Jurkat, Clone E6-1 (cell line): ENCODE results near the gene GREM1.

ENCODE experiments used
- DNase-seq: peaks from one replicate; pipeline ENCODE4 v3.0.0-alpha.2; 2011; ENCODE audit warnings: low read depth, low spot score
- H3K4me3 ChIP-seq: 2 replicates; pipeline ENCODE4 v1.5.1; 2011; ENCODE audit warnings: mild to moderate bottlenecking, low read length, control low read depth, moderate library complexity

GREM1 gene

GRCh38 chr15:32691689-32692038 lies 26.1 kb upstream of the GREM1 start:
- DNase-seq: no peak
- no peak overlapping the region for H3K4me3 ChIP-seq

DNA sequence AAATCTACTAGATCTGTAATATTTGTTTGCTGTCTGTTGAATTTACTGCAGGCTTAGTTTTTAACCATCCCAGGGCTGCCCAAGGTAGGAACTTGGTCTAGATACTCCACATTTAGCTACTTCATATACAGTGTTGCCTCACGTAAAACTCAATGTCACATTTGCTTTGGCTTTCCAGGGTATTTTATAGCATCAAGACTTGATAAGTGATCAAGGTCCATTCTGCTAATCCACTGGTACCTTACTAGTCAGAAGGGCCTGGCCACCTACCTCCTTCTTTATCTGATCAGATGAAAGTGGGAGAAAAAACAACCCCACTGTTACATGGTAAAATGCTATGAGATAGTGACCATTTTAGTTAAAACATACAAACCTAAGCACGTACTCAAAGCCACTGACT lies 25.5 kb upstream of the GREM1 start:
- no peak overlapping the region for H3K4me3 ChIP-seq
- DNase-seq: no peak

DNA sequence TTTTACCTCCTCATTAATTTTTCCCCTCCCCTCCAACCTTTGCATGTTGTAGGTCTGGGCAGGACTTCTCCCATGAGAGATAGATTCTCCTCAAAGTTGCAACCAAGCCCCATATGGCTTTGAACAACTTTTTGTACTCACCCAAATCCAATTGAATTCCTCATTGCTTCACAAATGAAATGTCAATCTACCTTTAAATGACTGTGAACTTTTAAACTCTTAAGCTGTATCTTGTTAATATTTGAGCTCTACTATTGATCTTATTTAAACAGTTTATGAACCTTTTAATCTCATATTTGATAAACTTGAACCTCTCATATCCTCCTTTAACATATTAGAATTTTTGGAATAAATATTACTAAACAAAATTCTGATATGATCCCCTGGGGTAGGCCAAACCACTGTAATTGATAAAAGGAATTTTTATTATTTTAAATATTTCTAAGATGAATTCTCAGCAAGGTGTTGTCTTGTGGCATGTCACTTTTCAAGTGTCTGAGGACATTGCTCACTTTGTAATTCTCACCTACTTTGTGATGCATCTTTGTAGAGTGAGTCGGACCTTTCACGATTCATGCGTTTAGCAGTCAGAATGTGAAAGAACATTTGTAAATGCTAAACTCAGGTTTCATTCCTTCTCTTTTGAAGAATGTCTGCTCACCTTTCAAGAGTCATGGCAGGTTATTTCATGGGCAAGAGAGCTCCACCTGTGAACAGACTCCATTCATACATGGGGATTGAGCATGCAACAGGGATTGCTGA lies 23.4 kb upstream of the GREM1 start:
- H3K4me3 ChIP-seq: no peak overlapping the region
- no peak for DNase-seq

GRCh38 chr15:32698773-32699390 lies 18.9 kb upstream of the GREM1 start:
- no peak overlapping the region for H3K4me3 ChIP-seq
- no peak for DNase-seq

GRCh38 chr15:32700501-32701150 lies 17.2 kb upstream of the GREM1 start:
- no peak for DNase-seq

DNA sequence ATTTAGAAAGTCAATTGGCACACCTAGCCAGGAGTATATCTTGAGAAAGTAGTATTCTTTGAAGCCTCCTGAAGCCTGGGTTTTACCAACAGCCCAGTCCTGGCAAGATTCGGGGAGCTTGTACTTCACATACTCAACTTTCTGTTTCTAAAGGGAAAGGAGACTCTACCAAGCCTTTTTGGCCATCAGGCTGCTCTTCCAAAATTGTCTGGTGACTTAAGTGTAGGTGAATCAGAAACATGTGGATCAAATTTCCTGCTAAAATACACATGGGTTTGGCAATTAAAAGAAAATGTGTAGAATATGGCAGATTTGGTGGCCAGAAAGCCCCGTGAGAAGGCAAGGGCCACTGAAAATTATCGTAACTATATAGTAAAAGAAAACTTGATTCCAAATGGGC lies 15.9 kb upstream of the GREM1 start:
- DNase-seq: no peak
- H3K4me3 ChIP-seq: no peak overlapping the region

More at GRCh38 chr15:32700501-32701150, 17.2 kb upstream of the GREM1 start:
- no peak overlapping the region for H3K4me3 ChIP-seq

GRCh38 chr15:32704395-32704981 lies 13.3 kb upstream of the GREM1 start:
- no peak for DNase-seq
- no peak overlapping the region for H3K4me3 ChIP-seq

GRCh38 chr15:32705446-32705845 lies 12.4 kb upstream of the GREM1 start:
- no peak overlapping the region for H3K4me3 ChIP-seq
- no peak for DNase-seq

DNA sequence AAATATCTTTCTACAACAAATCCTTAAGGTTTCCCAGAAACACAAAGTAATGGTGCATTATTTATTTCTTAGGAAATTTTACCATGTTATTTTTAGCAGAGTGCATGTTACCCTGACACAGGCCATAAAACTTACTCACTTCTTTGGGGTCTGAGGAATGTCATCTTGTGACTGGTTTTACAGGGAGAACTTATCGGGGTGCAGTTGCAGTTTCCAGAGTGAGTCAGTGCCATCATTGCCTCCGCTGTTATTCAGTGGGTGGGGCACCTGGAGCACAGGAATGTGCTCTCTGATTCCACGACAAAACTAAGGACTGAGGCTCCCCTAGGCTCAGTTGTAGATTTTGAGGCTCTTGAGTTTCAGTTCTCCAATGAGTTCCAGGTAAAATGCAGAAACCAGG lies 11.1 kb upstream of the GREM1 start:
- no peak for DNase-seq
- H3K4me3 ChIP-seq: no peak overlapping the region

GRCh38 chr15:32707436-32707835 lies 10.4 kb upstream of the GREM1 start:
- no peak overlapping the region for H3K4me3 ChIP-seq
- no peak for DNase-seq

DNA sequence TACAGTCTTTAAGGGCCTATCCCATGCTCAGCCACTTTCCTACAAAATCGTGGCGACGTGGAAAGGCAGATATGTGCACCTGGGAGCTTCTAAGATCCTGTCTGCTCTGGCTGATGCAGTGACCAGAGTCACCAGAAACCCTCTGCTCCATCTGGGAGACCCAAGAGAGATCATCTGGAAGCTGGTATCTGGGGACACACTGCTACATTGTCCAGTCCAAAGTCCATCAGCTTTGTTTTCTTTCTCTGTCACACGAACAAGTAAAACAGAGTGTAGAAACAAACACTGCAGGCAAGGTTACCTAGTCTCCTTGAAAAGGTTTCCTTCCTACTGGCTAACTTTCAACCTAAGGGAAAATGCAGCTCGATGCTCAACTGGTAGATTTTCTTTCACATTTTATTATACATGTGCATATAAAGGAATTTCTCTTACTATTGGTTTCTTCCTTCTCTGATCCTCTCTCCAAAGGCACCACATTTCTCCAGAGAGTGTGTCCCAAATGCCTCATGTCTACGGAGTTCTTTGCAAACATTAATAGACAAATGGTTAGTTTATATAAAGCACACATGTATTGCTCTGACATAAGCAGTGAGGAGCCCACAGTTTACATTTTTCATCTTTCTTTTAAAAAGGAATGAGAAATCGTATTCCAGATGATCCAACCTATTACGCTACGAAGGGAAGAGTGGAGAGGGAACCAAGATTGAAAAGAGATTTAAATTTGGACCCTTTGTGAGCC lies 8.3 kb upstream of the GREM1 start:
- no peak for DNase-seq
- H3K4me3 ChIP-seq: no peak overlapping the region

GRCh38 chr15:32715276-32715675 lies 2.5 kb upstream of the GREM1 start:
- no peak for DNase-seq
- H3K4me3 ChIP-seq: no peak overlapping the region

DNA sequence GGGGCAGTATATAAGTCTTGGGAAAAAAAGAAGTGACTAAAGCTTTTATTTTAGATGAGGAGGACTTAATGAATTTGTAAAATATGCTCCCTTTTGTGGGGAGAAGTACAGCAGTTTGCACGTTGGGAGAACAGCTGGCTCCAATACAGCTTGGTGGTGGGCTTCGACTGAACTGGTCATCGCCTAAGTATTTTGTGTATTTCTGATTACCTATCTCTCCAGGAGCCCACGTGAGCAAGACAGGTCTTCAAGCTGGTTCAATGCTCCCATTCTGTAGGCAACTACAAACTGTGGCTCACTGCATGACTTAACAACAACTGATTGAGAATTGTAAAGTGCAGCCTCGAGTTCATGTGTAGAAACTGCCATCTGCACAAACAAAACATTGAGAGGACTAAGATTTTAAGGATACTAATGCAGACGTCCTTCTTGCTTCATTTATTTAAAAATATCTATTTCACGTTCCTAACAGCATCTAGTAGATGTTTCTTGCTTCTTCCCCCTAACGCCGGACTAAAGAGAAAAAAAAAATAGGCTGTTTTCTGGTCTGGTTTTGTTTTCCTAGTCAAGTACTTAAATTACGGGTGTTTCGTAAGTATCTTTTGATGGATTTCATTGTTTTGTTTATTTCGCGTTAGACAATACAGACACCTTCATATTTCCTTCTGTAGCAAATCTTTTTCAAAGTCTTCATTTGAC lies 1.4 kb upstream of the GREM1 start:
- no peak for DNase-seq
- H3K4me3 ChIP-seq: no peak overlapping the region

DNA sequence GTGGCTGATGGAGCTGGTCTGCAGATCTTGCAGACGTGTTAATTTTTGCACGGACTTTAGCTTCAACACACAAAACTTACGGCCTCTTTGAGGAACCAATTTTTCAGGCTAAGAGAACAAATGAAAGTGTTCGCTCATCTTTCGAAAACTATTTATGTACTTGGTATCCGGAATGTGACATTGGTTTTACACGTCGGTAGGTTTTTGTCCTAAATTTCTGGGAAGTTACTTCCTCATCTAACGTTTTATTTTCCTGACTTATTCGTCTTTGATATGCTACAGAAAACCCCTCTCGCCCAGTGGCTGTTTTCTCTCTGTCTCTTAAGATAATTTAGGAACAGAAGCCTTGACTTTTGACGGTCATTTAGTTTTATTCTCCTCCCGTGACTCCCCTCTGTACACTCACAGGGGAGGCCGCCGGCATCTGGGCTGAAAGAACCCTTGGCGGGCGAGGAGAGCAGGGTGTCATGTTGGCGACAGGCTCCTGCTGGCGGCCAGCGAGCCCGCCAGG lies 834 bp upstream of the GREM1 start:
- no peak overlapping the region for H3K4me3 ChIP-seq
- no peak for DNase-seq

- no peak for DNase-seq
- no peak overlapping the region for H3K4me3 ChIP-seq
These were observed 520 bp downstream of the GREM1 start for GRCh38 chr15:32718227-32718820.

GRCh38 chr15:32718821-32719716 lies 1.3 kb downstream of the GREM1 start:
- no peak for DNase-seq
- H3K4me3 ChIP-seq: no peak overlapping the region

DNA sequence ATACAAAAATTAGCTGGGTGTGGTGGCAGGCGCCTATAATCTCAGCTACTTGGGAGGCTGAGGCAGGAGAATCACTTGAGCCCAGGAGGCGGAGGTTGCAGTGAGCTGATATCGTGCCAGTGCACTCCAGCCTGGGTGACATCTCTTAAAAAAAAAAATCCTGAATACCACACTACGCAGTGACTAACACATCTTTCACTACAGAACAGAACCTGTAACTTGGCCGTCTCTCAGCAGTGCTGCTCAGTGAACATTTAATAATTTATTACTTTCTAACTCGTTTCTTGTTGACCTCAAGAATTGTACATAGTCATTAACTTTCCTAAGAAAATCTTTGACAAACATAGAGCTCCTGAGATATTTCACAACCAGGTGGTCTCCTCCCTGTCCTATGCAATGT lies 3.8 kb downstream of the GREM1 start:
- no peak overlapping the region for H3K4me3 ChIP-seq
- DNase-seq: no peak

- no peak for DNase-seq
These were observed 4.3 kb downstream of the GREM1 start for GRCh38 chr15:32722136-32722535.

More at GRCh38 chr15:32722136-32722535, 4.3 kb downstream of the GREM1 start:
- H3K4me3 ChIP-seq: no peak overlapping the region
